Activated CD8-positive, alpha-beta T cell treated with anti-CD3 and anti-CD28 coated beads, Interleukin-2, amount 10 ng/mL, durations not matched to agents 7 days and 5 days (primary cell): Measurements from ENCODE around the gene GINM1. TPM values are rescaled to one million over a fixed set of nuclear protein-coding genes. Genes with fewer than 3 reads are reported as not detected.

Source experiments
- ATAC-seq: fragments of 150-1000 bp; cut with Tn5 transposase; one replicate; pipeline ENCODE4 v1.10.0; 2021; ENCODE audit warnings: moderate library complexity
- CTCF ChIA-PET: fragments of 350-600 bp; sonication (Branson Sonifier 250); formaldehyde crosslinking; loops from one replicate; lab custom pipeline; 2021; ENCODE audit warnings: antibody characterized with exemption; lab: Charles Lee
- POLR2A ChIA-PET: fragments of 350-600 bp; sonication (Branson Sonifier 250); formaldehyde crosslinking; loops from one replicate; lab custom pipeline; 2021; ENCODE audit warnings: antibody characterized with exemption; lab: Charles Lee
- DNase-seq: peaks from one replicate; pipeline ENCODE4 v3.0.0-alpha.2; 2020
- H3K27ac Mint-ChIP-seq: one replicate; pipeline ENCODE4 v1.8.0; 2021; ENCODE audit warnings: mild to moderate bottlenecking, mixed read lengths
- H3K27me3 Mint-ChIP-seq: one replicate; pipeline ENCODE4 v1.8.0; 2021; ENCODE audit warnings: low read depth, mixed read lengths
- H3K36me3 Mint-ChIP-seq: one replicate; pipeline ENCODE4 v1.8.0; 2021; ENCODE audit warnings: low read depth, mixed read lengths
- H3K4me1 Mint-ChIP-seq: one replicate; pipeline ENCODE4 v1.8.0; 2021; ENCODE audit warnings: low read depth, mixed read lengths
- H3K4me3 Mint-ChIP-seq: one replicate; pipeline ENCODE4 v1.8.0; 2021; ENCODE audit warnings: mild to moderate bottlenecking, mixed read lengths
- H3K9me3 Mint-ChIP-seq: one replicate; pipeline ENCODE4 v1.8.0; 2022; ENCODE audit warnings: mixed read lengths; ENCODE audit not compliant: insufficient read depth
- total RNA-seq, 2 experiments: library from RNA; stranded (reverse); gene quantifications; one replicate each; pipeline ENCODE4 v1.2.3, GENCODE V29; 2021

GINM1 gene
- total RNA-seq, result 10 to 100 TPM; 17.8 to 18.6 TPM

GRCh38 chr6:149565527-149566409, at the start of gene GINM1:
Gene GINM1, plus strand, starts transcription at chr6:149566375. Its CDS starts 40 bp downstream, at chr6:149566415.
- Mint-ChIP-seq H3K36me3 (no peaks in the 10 kb centered on the region), H3K27me3 (no peaks in the 10 kb centered on the region), H3K9me3 (no peaks in the 10 kb centered on the region), H3K4me1 (peaks cover 24% of the 10 kb centered on the region), H3K4me3 (peak within 1 kb of the TSS; percentile 95), H3K27ac (peak within 1 kb of the TSS; percentile 92)
- DNase-seq (peak; percentile 96), ATAC-seq (peak; percentile 91)
- CTCF ChIA-PET, result interaction anchor here (1.0 to 2.7 kb wide), 7 partner anchors 10 to 300 kb away, joined by 3 to 11 read pairs (median 4); partner anchors contain the start of gene PPIL4
- POLR2A ChIA-PET, result interaction anchor here (0.7 to 2.9 kb wide), 4 partner anchors 14 to 184 kb away, joined by 3 to 18 read pairs (median 6); partner anchors contain the start of genes LATS1, PCMT1 and PPIL4

- Mint-ChIP-seq H3K4me3 (no peak overlapping the region), H3K9me3 (no peaks in the 10 kb centered on the region), H3K27ac (no peak overlapping the region), H3K4me1 (no peaks in the 10 kb centered on the region), H3K36me3 (peaks cover 43% of the 10 kb centered on the region), H3K27me3 (no peaks in the 10 kb centered on the region)
- ChIA-PET CTCF (interaction anchor here (4.1 kb wide), 1 partner anchor 12 kb away, joined by 19 read pairs; no protein-coding TSS in a partner anchor), POLR2A (no interaction called here)
- DNase-seq (no peak), ATAC-seq (no peak)
These were observed 36.5 kb upstream of the GINM1 start for GRCh38 chr6:149529650-149530049.

- ChIA-PET POLR2A (interaction anchor here (0.6 to 1.3 kb wide), 3 partner anchors 10 to 90 kb away, joined by 3 to 8 read pairs (median 3); partner anchors contain the start of gene PPIL4), CTCF (interaction anchor here (2.6 kb wide), 1 partner anchor 11 kb away, joined by 9 read pairs; the partner anchor contains the start of gene PPIL4)
- Mint-ChIP-seq H3K4me1 (no peaks in the 10 kb centered on the region), H3K9me3 (no peaks in the 10 kb centered on the region), H3K27ac (no peak overlapping the region), H3K36me3 (peaks cover 54% of the 10 kb centered on the region), H3K27me3 (no peaks in the 10 kb centered on the region), H3K4me3 (no peak overlapping the region)
- DNase-seq, result no peak
- ATAC-seq, result no peak
These were observed 31.4 kb upstream of the GINM1 start for GRCh38 chr6:149534742-149535141.

- Mint-ChIP-seq H3K4me3 (no peak overlapping the region), H3K27ac (no peak overlapping the region), H3K9me3 (no peaks in the 10 kb centered on the region), H3K27me3 (no peaks in the 10 kb centered on the region), H3K36me3 (peaks cover 19% of the 10 kb centered on the region), H3K4me1 (peaks cover 23% of the 10 kb centered on the region)
- ATAC-seq (no peak), DNase-seq (no peak)
- CTCF ChIA-PET, result no interaction called here
- POLR2A ChIA-PET, result no interaction called here
These were observed 25.0 kb upstream of the GINM1 start for GRCh38 chr6:149541139-149541538.

- Mint-ChIP-seq H3K4me3 (peak overlapping the region; percentile 92), H3K27me3 (peaks cover 5% of the 10 kb centered on the region), H3K27ac (peak overlapping the region; percentile 97), H3K4me1 (peaks cover 30% of the 10 kb centered on the region), H3K36me3 (peaks cover 3% of the 10 kb centered on the region), H3K9me3 (no peaks in the 10 kb centered on the region)
- DNase-seq, result no peak
- ChIA-PET POLR2A (interaction anchor here (1.3 to 3.5 kb wide), 8 partner anchors 8 to 205 kb away, joined by 4 to 18 read pairs (median 8); partner anchors contain the start of genes GINM1, LATS1, PCMT1 and ZC3H12D), CTCF (interaction anchor here (0.7 to 3.0 kb wide), 10 partner anchors 9 to 513 kb away, joined by 3 to 21 read pairs (median 4); no protein-coding TSS in a partner anchor)
- ATAC-seq, result peak; percentile 9
These were observed 21.4 kb upstream of the GINM1 start for GRCh38 chr6:149544646-149545257.

GRCh38 chr6:149545258-149545753, 20.9 kb upstream of the GINM1 start:
- peak overlapping the region; percentile 92 for H3K4me3 Mint-ChIP-seq
- DNase-seq (peak; percentile 79), ATAC-seq (peak; percentile 49)
- H3K27me3 Mint-ChIP-seq, result peaks cover 5% of the 10 kb centered on the region
- ChIA-PET CTCF (interaction anchor here (0.6 to 3.0 kb wide), 19 partner anchors 10 to 514 kb away, joined by 3 to 21 read pairs (median 4); partner anchors contain the start of gene GINM1), POLR2A (interaction anchor here (0.7 to 3.5 kb wide), 14 partner anchors 9 to 512 kb away, joined by 3 to 18 read pairs (median 6); partner anchors contain the start of genes GINM1, LATS1, PCMT1 and ZC3H12D)
- H3K9me3 Mint-ChIP-seq, result no peaks in the 10 kb centered on the region
- H3K4me1 Mint-ChIP-seq, result peaks cover 30% of the 10 kb centered on the region
- H3K36me3 Mint-ChIP-seq, result peaks cover 3% of the 10 kb centered on the region
- peak overlapping the region; percentile 97 for H3K27ac Mint-ChIP-seq

GRCh38 chr6:149545754-149546471, 20.3 kb upstream of the GINM1 start, which contains the start of gene PPIL4:
Gene PPIL4, minus strand, starts transcription at chr6:149546043. Its CDS starts 38 bp downstream, at chr6:149546005.
- H3K9me3 Mint-ChIP-seq, result no peaks in the 10 kb centered on the region
- ChIA-PET CTCF (interaction anchor here (0.6 to 3.0 kb wide), 18 partner anchors 10 to 514 kb away, joined by 3 to 21 read pairs (median 4); partner anchors contain the start of gene GINM1), POLR2A (interaction anchor here (0.7 to 3.5 kb wide), 14 partner anchors 9 to 512 kb away, joined by 3 to 18 read pairs (median 6); partner anchors contain the start of genes GINM1, LATS1, PCMT1 and ZC3H12D)
- peaks cover 30% of the 10 kb centered on the region for H3K4me1 Mint-ChIP-seq
- H3K36me3 Mint-ChIP-seq, result peaks cover under 1% of the 10 kb centered on the region
- H3K27ac Mint-ChIP-seq, result peak within 1 kb of the TSS; percentile 97
- peak; percentile 97 for DNase-seq
- H3K27me3 Mint-ChIP-seq, result peaks cover 5% of the 10 kb centered on the region
- peak; percentile 84 for ATAC-seq
- H3K4me3 Mint-ChIP-seq, result peak within 1 kb of the TSS; percentile 92

GRCh38 chr6:149551920-149552319, 14.3 kb upstream of the GINM1 start:
- ATAC-seq (no peak), DNase-seq (no peak)
- no peaks in the 10 kb centered on the region for H3K9me3 Mint-ChIP-seq
- CTCF ChIA-PET, result interaction anchor here (1.4 to 3.3 kb wide), 2 partner anchors 9 to 13 kb away, joined by 7 to 14 read pairs; partner anchors contain the start of gene GINM1
- POLR2A ChIA-PET, result no interaction called here
- peaks cover 27% of the 10 kb centered on the region for H3K27me3 Mint-ChIP-seq
- no peak overlapping the region for H3K27ac Mint-ChIP-seq
- H3K36me3 Mint-ChIP-seq, result no peaks in the 10 kb centered on the region
- H3K4me1 Mint-ChIP-seq, result peaks cover 7% of the 10 kb centered on the region
- H3K4me3 Mint-ChIP-seq, result no peak overlapping the region

GRCh38 chr6:149558029-149558428, 8.1 kb upstream of the GINM1 start:
- no peaks in the 10 kb centered on the region for H3K4me1 Mint-ChIP-seq
- no peaks in the 10 kb centered on the region for H3K36me3 Mint-ChIP-seq
- ATAC-seq (no peak), DNase-seq (no peak)
- no peaks in the 10 kb centered on the region for H3K9me3 Mint-ChIP-seq
- ChIA-PET POLR2A (interaction anchor here (0.7 kb wide), 1 partner anchor 248 kb away, joined by 3 read pairs; no protein-coding TSS in a partner anchor), CTCF (interaction anchor here (3.6 kb wide), 1 partner anchor 12 kb away, joined by 21 read pairs; the partner anchor contains the start of gene PPIL4)
- peaks cover 45% of the 10 kb centered on the region for H3K27me3 Mint-ChIP-seq
- H3K4me3 Mint-ChIP-seq, result no peak overlapping the region
- H3K27ac Mint-ChIP-seq, result no peak overlapping the region

- ATAC-seq (no peak), DNase-seq (no peak)
- ChIA-PET CTCF (interaction anchor here (2.0 to 3.6 kb wide), 2 partner anchors 13 to 36 kb away, joined by 5 to 21 read pairs; partner anchors contain the start of gene PPIL4), POLR2A (interaction anchor here (0.6 kb wide), 1 partner anchor 89 kb away, joined by 3 read pairs; no protein-coding TSS in a partner anchor)
- Mint-ChIP-seq H3K4me3 (no peak overlapping the region), H3K9me3 (no peaks in the 10 kb centered on the region), H3K27ac (no peak overlapping the region), H3K4me1 (no peaks in the 10 kb centered on the region), H3K27me3 (peaks cover 40% of the 10 kb centered on the region), H3K36me3 (no peaks in the 10 kb centered on the region)
These were observed 6.8 kb upstream of the GINM1 start for GRCh38 chr6:149559389-149559788.
